Right lobe of liver (tissue), 4 donors: ENCODE results near the gene FABP1.

Experiments used
- POLR2A ChIP-seq: fragments of 450-650 bp; IDR thresholded peaks from one replicate; pipeline ENCODE4 v1.6.1; 2017; ENCODE audit warnings: antibody characterized with exemption, mild to moderate bottlenecking
- TF ChIP-seq, protein P1 (sequence below), 4 donors: fragments of 200-600 bp in 3 of 4; fragments of 450-650 bp in 1 of 4; IDR thresholded peaks; one replicate each; pipeline versions ENCODE4 v1.5.1 to v1.8.0; 2016 to 2022; ENCODE audit warnings: antibody characterized with exemption in 4 of 4, mild to moderate bottlenecking in 2 of 4
- donor health status: DM: no; HTN: no; CAD: no.
- donor health status: DM: no; HTN: no; CAD: no.
- donor health status: DM: no; HTN: yes; CAD: no.

DNA sequence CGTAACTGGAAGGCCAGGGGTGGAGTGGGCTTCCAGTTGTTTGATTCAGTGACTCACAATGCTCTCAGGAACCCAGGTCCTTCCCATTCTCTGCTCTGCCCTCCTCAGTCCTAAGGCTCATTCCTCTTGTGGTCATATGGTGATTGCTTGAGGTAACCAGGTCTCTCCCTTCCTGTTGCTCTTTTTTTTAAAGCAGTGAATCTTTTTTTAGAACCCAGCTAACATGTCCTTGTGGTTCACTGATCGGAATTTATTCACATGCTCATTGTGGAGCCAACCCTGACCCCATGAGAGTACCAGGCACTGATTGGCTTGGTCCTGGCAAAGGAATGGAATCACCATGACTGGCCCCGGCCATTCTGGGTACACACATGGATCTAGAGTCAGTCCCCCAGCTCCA is 49.7 kb upstream of the FABP1 start:
- TF ChIP-seq, protein P1, sequence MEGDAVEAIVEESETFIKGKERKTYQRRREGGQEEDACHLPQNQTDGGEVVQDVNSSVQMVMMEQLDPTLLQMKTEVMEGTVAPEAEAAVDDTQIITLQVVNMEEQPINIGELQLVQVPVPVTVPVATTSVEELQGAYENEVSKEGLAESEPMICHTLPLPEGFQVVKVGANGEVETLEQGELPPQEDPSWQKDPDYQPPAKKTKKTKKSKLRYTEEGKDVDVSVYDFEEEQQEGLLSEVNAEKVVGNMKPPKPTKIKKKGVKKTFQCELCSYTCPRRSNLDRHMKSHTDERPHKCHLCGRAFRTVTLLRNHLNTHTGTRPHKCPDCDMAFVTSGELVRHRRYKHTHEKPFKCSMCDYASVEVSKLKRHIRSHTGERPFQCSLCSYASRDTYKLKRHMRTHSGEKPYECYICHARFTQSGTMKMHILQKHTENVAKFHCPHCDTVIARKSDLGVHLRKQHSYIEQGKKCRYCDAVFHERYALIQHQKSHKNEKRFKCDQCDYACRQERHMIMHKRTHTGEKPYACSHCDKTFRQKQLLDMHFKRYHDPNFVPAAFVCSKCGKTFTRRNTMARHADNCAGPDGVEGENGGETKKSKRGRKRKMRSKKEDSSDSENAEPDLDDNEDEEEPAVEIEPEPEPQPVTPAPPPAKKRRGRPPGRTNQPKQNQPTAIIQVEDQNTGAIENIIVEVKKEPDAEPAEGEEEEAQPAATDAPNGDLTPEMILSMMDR (IDR thresholded peaks at IDR 0.05), result no peak
- no peak for TF ChIP-seq POLR2A
